ENCODE data around the gene B9D1.

B9D1 gene

DNA sequence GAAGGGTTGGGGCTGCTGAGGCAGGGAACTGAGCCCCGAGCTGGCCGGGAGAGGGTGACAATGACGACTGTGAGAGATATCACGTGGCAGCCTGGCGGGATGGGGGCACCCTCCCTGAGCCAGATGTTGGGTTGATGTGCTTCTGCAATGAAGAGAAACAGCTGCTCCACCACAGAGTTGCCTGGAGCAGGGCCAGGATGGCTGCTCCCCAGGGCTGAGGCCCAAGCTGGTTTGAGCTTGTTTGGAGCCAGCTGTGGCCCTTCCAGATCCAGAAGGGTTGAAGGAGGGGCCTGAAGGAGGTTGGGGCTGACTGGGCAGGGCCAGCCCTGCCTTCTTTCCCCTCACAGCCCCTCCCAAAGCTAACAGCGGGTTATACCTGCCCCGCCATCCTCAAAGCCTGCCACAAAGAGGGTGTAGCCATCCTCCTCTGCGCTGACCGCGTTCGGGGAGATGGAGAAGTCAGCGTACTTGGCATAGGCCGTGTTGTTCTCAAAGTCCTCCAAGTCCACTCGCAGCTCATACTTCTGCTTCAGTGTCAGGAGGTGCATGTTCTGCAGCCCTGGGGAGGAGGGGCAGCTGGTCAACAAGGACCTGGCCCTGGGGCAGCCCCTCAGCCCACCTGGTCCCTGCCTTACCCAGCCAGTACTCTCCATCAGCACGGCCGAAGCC is 22.3 kb upstream of the B9D1 start:
- WGBS (ENCODE audit: insufficient coverage), result 18% methylated on average over 12 of the region's 16 CpGs
- Histone ChIP-seq H3K4me3 (ENCODE audit: control insufficient read depth in 1 of 7, extremely low read depth in 1 of 7, insufficient read depth in 4 of 7, low read depth in 2 of 7, low read length in 6 of 7) (peak overlapping the region in 2 of 7 experiments; percentile 3 to 16), H3K27me3 (replicated peaks in 2 of 5; ENCODE audit: control insufficient read depth in 4 of 5, insufficient read depth in 5 of 5, low read length in 4 of 5) (no peaks in the 10 kb centered on the region), H3K4me1 (ENCODE audit: control extremely low read depth in 1 of 4, control insufficient read depth in 4 of 4, insufficient read depth in 4 of 4, low read length in 3 of 4) (peaks cover 5 to 49% (median 43%) of the 10 kb centered on the region in 4 experiments), H3K9me3 (ENCODE audit: control extremely low read depth in 1 of 5, control insufficient read depth in 4 of 5, insufficient read depth in 2 of 5, low read depth in 1 of 5, low read length in 4 of 5) (no peaks in the 10 kb centered on the region), H3K27ac (ENCODE audit: insufficient read depth in 1 of 2, low read depth in 1 of 2, low read length in 2 of 2, poor library complexity in 1 of 2, severe bottlenecking in 2 of 2) (no peak overlapping the region), H3K36me3 (ENCODE audit: control insufficient read depth in 4 of 4, insufficient read depth in 4 of 4, low read length in 3 of 4) (peaks cover 10 to 40% (median 19%) of the 10 kb centered on the region in 4 experiments)
- ChIA-PET CTCF (interaction anchor here (0.6 to 4.0 kb wide), 4 partner anchors 8 to 59 kb away, joined by 3 to 16 read pairs (median 4); no protein-coding TSS in a partner anchor), POLR2A (no interaction called here)
- DNase-seq, result peak; percentile 78 to 94 (median 93)

DNA sequence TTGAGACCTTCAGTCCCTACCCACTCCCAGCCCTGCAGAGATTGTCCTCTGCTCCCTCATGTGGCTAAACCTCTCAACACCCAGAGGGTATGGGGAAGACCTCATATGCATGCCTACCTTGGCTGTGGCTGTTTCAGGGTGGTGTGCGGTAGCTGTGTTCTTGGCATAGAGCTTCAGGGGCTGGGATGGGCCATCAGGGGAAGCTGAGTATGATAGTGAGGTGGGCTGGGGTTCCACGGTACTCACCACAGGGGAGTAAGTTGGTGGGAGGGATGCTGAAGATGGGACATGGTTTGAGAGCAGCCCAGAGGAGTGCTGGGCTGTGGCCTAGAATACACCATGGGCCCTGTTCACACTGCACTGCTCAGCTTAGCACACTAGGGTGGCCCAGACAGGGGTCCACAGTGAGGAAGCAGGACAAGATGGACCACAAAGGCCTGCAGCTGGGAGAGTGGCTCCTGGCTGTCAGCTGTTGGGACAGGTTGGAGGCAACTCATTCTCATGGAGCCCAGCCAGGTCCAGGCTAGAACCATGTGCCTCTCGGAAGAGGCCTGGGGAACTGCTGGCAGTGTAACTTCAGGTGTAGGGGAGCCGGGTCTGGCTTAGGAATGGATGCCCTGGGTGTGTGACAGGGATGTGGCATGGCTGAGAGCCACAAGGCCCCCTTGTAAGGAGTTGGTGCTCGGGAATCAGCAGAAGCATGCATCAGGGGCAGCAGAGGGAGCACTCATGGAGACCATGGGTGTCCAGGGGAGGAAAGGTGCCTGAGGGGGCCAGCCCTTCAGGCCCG is 21.4 kb upstream of the B9D1 start:
- ChIA-PET POLR2A (no interaction called here), CTCF (interaction anchor here (1.1 to 4.0 kb wide), 2 partner anchors 9 to 13 kb away, joined by 3 to 16 read pairs; no protein-coding TSS in a partner anchor)
- Histone ChIP-seq H3K36me3 (ENCODE audit: control insufficient read depth in 4 of 4, insufficient read depth in 4 of 4, low read length in 3 of 4) (peaks cover 10 to 42% (median 21%) of the 10 kb centered on the region in 4 experiments), H3K4me3 (ENCODE audit: control insufficient read depth in 1 of 7, extremely low read depth in 1 of 7, insufficient read depth in 4 of 7, low read depth in 2 of 7, low read length in 6 of 7) (no peak overlapping the region), H3K4me1 (ENCODE audit: control extremely low read depth in 1 of 4, control insufficient read depth in 4 of 4, insufficient read depth in 4 of 4, low read length in 3 of 4) (peaks cover 5 to 51% (median 47%) of the 10 kb centered on the region in 4 experiments), H3K27me3 (replicated peaks in 2 of 5; ENCODE audit: control insufficient read depth in 4 of 5, insufficient read depth in 5 of 5, low read length in 4 of 5) (no peaks in the 10 kb centered on the region), H3K27ac (ENCODE audit: insufficient read depth in 1 of 2, low read depth in 1 of 2, low read length in 2 of 2, poor library complexity in 1 of 2, severe bottlenecking in 2 of 2) (no peak overlapping the region), H3K9me3 (ENCODE audit: control extremely low read depth in 1 of 5, control insufficient read depth in 4 of 5, insufficient read depth in 2 of 5, low read depth in 1 of 5, low read length in 4 of 5) (no peaks in the 10 kb centered on the region)
- no peak for DNase-seq
- 91% methylated on average over 3 of the region's 6 CpGs for WGBS (ENCODE audit: insufficient coverage)

DNA sequence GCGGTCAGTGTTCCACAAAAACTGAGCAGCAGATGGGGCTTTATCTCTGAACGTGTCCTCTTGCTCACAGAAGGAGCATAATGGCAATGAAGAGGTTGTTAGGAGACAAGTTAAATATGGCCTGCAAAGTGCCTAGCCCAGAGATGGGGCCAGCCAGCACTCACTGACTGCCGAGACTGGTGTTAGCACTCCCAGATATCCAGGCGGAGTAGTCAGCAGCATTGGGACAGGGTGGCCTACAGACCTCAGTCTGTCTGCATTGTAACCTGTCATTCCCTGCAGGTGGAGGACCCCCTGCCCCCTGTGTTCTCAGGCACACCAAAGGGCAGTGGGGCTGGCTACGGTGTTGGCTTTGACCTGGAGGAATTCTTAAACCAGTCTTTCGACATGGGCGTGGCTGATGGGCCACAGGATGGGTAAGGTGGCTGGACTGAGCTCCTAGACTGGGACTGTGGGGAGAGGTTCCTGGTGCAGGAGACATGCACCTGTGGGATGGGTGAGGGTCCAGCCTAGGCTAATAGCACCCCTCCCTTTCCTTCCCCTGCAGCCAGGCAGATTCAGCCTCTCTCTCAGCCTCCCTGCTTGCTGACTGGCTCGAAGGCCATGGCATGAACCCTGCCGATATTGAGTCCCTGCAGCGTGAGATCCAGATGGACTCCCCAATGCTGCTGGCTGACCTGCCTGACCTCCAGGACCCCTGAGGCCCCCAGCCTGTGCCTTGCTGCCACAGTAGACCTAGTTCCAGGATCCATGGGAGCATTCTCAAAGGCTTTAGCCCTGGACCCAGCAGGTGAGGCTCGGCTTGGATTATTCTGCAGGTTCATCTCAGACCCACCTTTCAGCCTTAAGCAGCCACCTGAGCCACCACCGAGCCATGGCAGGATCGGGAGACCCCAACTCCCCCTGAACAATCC is 20.3 kb upstream of the B9D1 start:
- H3K4me1 ChIP-seq (ENCODE audit: control extremely low read depth in 1 of 4, control insufficient read depth in 4 of 4, insufficient read depth in 4 of 4, low read length in 3 of 4), result peaks cover 5 to 49% (median 45%) of the 10 kb centered on the region in 4 experiments
- CTCF ChIA-PET, result interaction anchor here (4.0 kb wide), 1 partner anchor 12 kb away, joined by 16 read pairs; no protein-coding TSS in a partner anchor
- no peak overlapping the region for H3K4me3 ChIP-seq (ENCODE audit: control insufficient read depth in 1 of 7, extremely low read depth in 1 of 7, insufficient read depth in 4 of 7, low read depth in 2 of 7, low read length in 6 of 7)
- WGBS (ENCODE audit: insufficient coverage), result 98% methylated on average over 10 of the region's 13 CpGs
- H3K36me3 ChIP-seq (ENCODE audit: control insufficient read depth in 4 of 4, insufficient read depth in 4 of 4, low read length in 3 of 4), result peaks cover 10 to 42% (median 21%) of the 10 kb centered on the region in 4 experiments
- H3K9me3 ChIP-seq (ENCODE audit: control extremely low read depth in 1 of 5, control insufficient read depth in 4 of 5, insufficient read depth in 2 of 5, low read depth in 1 of 5, low read length in 4 of 5), result no peaks in the 10 kb centered on the region
- DNase-seq, result no peak
- POLR2A ChIA-PET, result no interaction called here
- no peaks in the 10 kb centered on the region for H3K27me3 ChIP-seq (replicated peaks in 2 of 5; ENCODE audit: control insufficient read depth in 4 of 5, insufficient read depth in 5 of 5, low read length in 4 of 5)
- H3K27ac ChIP-seq (ENCODE audit: insufficient read depth in 1 of 2, low read depth in 1 of 2, low read length in 2 of 2, poor library complexity in 1 of 2, severe bottlenecking in 2 of 2), result no peak overlapping the region

DNA sequence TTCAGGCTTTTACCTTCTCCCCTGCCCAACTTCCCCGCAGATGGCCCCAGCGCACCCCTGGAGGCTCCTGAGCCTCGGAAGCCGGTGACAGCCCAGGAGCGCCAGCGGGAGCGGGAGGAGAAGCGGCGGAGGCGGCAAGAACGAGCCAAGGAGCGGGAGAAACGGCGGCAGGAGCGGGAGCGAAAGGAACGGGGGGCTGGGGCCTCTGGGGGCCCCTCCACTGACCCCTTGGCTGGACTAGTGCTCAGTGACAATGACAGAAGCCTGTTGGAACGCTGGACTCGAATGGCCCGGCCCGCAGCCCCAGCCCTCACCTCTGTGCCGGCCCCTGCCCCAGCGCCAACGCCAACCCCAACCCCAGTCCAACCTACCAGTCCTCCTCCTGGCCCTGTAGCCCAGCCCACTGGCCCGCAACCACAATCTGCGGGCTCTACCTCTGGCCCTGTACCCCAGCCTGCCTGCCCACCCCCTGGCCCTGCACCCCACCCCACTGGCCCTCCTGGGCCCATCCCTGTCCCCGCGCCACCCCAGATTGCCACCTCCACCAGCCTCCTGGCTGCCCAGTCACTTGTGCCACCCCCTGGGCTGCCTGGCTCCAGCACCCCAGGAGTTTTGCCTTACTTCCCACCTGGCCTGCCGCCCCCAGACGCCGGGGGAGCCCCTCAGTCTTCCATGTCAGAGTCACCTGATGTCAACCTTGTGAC is 19.4 kb upstream of the B9D1 start:
- no peak overlapping the region for H3K27ac ChIP-seq (ENCODE audit: insufficient read depth in 1 of 2, low read depth in 1 of 2, low read length in 2 of 2, poor library complexity in 1 of 2, severe bottlenecking in 2 of 2)
- H3K9me3 ChIP-seq (ENCODE audit: control extremely low read depth in 1 of 5, control insufficient read depth in 4 of 5, insufficient read depth in 2 of 5, low read depth in 1 of 5, low read length in 4 of 5), result no peaks in the 10 kb centered on the region
- ChIA-PET CTCF (interaction anchor here (4.0 kb wide), 1 partner anchor 11 kb away, joined by 16 read pairs; no protein-coding TSS in a partner anchor), POLR2A (no interaction called here)
- DNase-seq, result no peak
- peaks cover 10 to 47% (median 42%) of the 10 kb centered on the region in 4 experiments for H3K4me1 ChIP-seq (ENCODE audit: control extremely low read depth in 1 of 4, control insufficient read depth in 4 of 4, insufficient read depth in 4 of 4, low read length in 3 of 4)
- no peak overlapping the region for H3K4me3 ChIP-seq (ENCODE audit: control insufficient read depth in 1 of 7, extremely low read depth in 1 of 7, insufficient read depth in 4 of 7, low read depth in 2 of 7, low read length in 6 of 7)
- no peaks in the 10 kb centered on the region for H3K27me3 ChIP-seq (replicated peaks in 2 of 5; ENCODE audit: control insufficient read depth in 4 of 5, insufficient read depth in 5 of 5, low read length in 4 of 5)
- peaks cover 10 to 42% (median 21%) of the 10 kb centered on the region in 4 experiments for H3K36me3 ChIP-seq (ENCODE audit: control insufficient read depth in 4 of 4, insufficient read depth in 4 of 4, low read length in 3 of 4)
- 98% methylated on average over 22 of the region's 31 CpGs for WGBS (ENCODE audit: insufficient coverage)

DNA sequence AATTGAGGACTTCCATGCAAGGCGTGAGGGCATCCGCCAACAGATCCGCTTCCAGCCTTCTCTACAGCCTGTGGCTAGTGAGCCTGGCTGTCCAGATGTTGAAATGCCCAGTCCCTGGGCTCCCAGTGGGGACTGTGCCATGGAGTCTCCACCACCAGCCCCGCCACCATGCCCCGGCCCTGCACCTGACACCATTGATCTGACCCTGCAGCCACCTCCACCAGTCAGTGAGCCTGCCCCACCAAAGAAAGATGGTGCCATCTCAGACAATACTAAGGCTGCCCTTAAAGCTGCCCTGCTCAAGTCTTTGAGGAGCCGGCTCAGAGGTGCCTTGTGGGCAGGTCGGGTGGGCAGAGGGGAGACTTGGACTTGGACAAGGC is 18.8 kb upstream of the B9D1 start:
- WGBS (ENCODE audit: insufficient coverage), result 93% methylated on average over 7 of the region's 7 CpGs

More for the DNA sequence above, 18.8 kb upstream of the B9D1 start:
- Histone ChIP-seq H3K9me3 (ENCODE audit: control extremely low read depth in 1 of 5, control insufficient read depth in 4 of 5, insufficient read depth in 2 of 5, low read depth in 1 of 5, low read length in 4 of 5) (no peaks in the 10 kb centered on the region), H3K36me3 (ENCODE audit: control insufficient read depth in 4 of 4, insufficient read depth in 4 of 4, low read length in 3 of 4) (peaks cover 10 to 42% (median 21%) of the 10 kb centered on the region in 4 experiments), H3K4me1 (ENCODE audit: control extremely low read depth in 1 of 4, control insufficient read depth in 4 of 4, insufficient read depth in 4 of 4, low read length in 3 of 4) (peaks cover 11 to 43% (median 38%) of the 10 kb centered on the region in 4 experiments), H3K4me3 (ENCODE audit: control insufficient read depth in 1 of 7, extremely low read depth in 1 of 7, insufficient read depth in 4 of 7, low read depth in 2 of 7, low read length in 6 of 7) (no peak overlapping the region), H3K27me3 (replicated peaks in 2 of 5; ENCODE audit: control insufficient read depth in 4 of 5, insufficient read depth in 5 of 5, low read length in 4 of 5) (no peaks in the 10 kb centered on the region), H3K27ac (ENCODE audit: insufficient read depth in 1 of 2, low read depth in 1 of 2, low read length in 2 of 2, poor library complexity in 1 of 2, severe bottlenecking in 2 of 2) (no peak overlapping the region)
- DNase-seq, result no peak
- ChIA-PET POLR2A (no interaction called here), CTCF (interaction anchor here (1.1 to 2.3 kb wide), 2 partner anchors 18 to 32 kb away, joined by 3 to 8 read pairs; partner anchors contain the start of gene B9D1)

Data from common myeloid progenitor, CD34-positive (primary cell).